ENCODE measurements around the gene PKIG.

The PKIG gene

DNA sequence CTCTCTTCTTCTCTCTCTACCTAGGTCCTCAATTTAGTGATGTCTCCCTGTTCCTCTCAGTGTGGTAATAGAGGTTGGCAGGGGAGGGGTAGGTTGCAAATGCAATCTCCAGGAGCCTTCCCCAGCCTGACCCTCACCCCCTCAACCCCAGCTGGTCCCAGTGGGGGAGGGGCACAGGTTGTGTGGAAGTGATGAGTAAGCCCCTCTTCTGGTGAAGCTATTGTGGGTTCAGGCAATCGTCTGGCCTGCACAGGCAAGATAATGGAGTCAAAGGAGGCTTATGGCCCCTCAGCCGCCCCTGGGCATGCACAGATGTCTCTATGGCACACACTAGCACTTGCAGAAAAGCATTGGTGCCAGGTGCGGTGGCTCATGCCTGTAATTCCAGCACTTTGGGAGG, 79.9 kb downstream of the PKIG start:
- no peak for DNase-seq (ENCODE audit: low read depth in 2 of 2)

DNA sequence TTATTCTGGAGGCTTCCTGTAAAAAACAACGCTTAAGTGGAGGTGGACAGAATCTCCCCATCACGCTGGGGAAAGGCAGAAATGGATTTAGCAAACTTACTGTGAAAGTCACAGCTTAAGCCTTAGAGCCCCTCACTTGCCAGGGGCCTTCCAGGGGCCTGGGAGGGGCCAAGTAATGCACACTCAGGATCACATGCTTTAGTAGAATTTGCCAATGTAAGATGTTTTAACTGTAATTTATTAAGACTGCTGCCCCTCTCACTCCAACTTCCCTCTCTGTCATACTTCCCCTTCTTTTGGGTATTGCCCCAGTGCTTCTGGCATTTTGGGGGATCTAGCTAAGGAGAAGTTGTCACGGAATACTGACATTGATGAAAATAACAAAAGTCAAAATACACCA, 81.8 kb downstream of the PKIG start:
- DNase-seq (ENCODE audit: low read depth in 2 of 2): no peak

DNA sequence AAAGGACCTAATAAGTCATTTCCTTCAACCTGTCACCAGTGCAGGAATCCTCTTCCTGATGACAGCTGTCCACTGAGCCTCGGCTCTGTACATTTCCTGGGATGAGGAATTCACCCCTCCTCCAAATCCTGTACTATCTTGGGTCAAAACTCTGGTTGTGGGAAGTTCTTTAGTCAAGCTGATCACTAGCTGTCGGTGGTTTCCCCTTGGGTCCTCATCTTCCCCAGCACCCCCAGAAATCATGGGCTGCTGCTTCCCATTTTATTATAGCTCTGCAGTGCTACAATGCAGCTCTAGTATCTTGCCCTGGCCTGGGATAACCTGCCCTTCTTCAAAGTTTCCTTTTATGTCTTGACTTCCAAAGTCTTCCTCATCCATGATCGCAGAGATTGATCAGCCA, 83.7 kb downstream of the PKIG start:
- DNase-seq (ENCODE audit: low read depth in 2 of 2): no peak
